SK-N-SH treated with all-trans-retinoic acid at 6 μM for 48 hours (cell line): ENCODE results near the gene CHST7.

Experiments used
- ATAC-seq: fragments of 200-7000 bp; cut with Tn5 transposase; 3 replicates; pipeline ENCODE4 v1.9.1; 2020; ENCODE audit warnings: mild to moderate bottlenecking, moderate library complexity
- ARNTL ChIP-seq: fragments of 450-650 bp; formaldehyde crosslinking; IDR thresholded peaks from 2 replicates; pipeline ENCODE4 v1.5.0; 2020; ENCODE audit warnings: low read depth, mild to moderate bottlenecking, moderate library complexity, borderline replicate concordance
- BACH2 ChIP-seq: fragments of 250-450 bp; sonication (Bioruptor Pico); IDR thresholded peaks from 2 replicates; pipeline ENCODE4 v1.9.0; 2021; ENCODE audit warnings: mild to moderate bottlenecking, borderline replicate concordance
- CREB5 ChIP-seq: fragments of 250-450 bp; sonication (Bioruptor Pico); IDR thresholded peaks from 2 replicates; pipeline ENCODE4 v1.5.1; 2020; ENCODE audit warnings: low read depth, mild to moderate bottlenecking, moderate library complexity
- CSRNP3 ChIP-seq: fragments of 250-450 bp; sonication (Bioruptor Pico); IDR thresholded peaks from 2 replicates; pipeline ENCODE4 v1.5.1; 2021; ENCODE audit warnings: mild to moderate bottlenecking, moderate library complexity
- ESRRG ChIP-seq: fragments of 250-450 bp; sonication (Bioruptor Pico); IDR thresholded peaks from 2 replicates; pipeline ENCODE4 v1.6.1; 2021; ENCODE audit warnings: mild to moderate bottlenecking
- GLIS3 ChIP-seq: fragments of 250-450 bp; sonication (Bioruptor Pico); IDR thresholded peaks from 2 replicates; pipeline ENCODE4 v1.5.0; 2020; ENCODE audit warnings: mild to moderate bottlenecking, moderate library complexity
- ISL1 ChIP-seq: fragments of 250-450 bp; sonication (Bioruptor Pico); IDR thresholded peaks from 2 replicates; pipeline ENCODE4 v2.1.2; 2022; ENCODE audit warnings: mild to moderate bottlenecking, moderate library complexity
- OSR1 ChIP-seq: fragments of 250-450 bp; sonication (Bioruptor Pico); IDR thresholded peaks from 2 replicates; pipeline ENCODE4 v1.8.0; 2022; ENCODE audit warnings: moderate library complexity, mild to moderate bottlenecking, inconsistent platforms
- PATZ1 ChIP-seq: fragments of 250-450 bp; sonication (Bioruptor Pico); IDR thresholded peaks from 2 replicates; pipeline ENCODE4 v1.8.0; 2020; ENCODE audit warnings: mild to moderate bottlenecking, moderate library complexity, borderline replicate concordance
- POU6F1 ChIP-seq: fragments of 250-450 bp; sonication (Bioruptor Pico); IDR thresholded peaks from 2 replicates; pipeline ENCODE4 v1.8.0; 2021; ENCODE audit warnings: low read depth, mild to moderate bottlenecking, moderate library complexity, borderline replicate concordance
- PPARA ChIP-seq: fragments of 250-450 bp; sonication (Bioruptor Pico); IDR thresholded peaks from 2 replicates; pipeline ENCODE4 v1.5.0; 2020; ENCODE audit warnings: mild to moderate bottlenecking, borderline replicate concordance
- SNAI2 ChIP-seq: fragments of 250-450 bp; sonication (Bioruptor Pico); IDR thresholded peaks from 2 replicates; pipeline ENCODE4 v1.5.0; 2020; ENCODE audit warnings: mild to moderate bottlenecking, moderate library complexity
- TCF4 ChIP-seq: fragments of 250-450 bp; sonication (Bioruptor Pico); IDR thresholded peaks from 2 replicates; pipeline ENCODE4 v1.8.0; 2021; ENCODE audit warnings: mild to moderate bottlenecking, moderate library complexity, borderline replicate concordance
- TOX ChIP-seq: fragments of 250-450 bp; sonication (Bioruptor Pico); IDR thresholded peaks from 2 replicates; pipeline ENCODE4 v1.8.0; 2021; ENCODE audit warnings: mild to moderate bottlenecking, moderate library complexity, borderline replicate concordance
- TSHZ2 ChIP-seq: fragments of 250-450 bp; sonication (Bioruptor Pico); IDR thresholded peaks from 2 replicates; pipeline ENCODE4 v1.5.0; 2020; ENCODE audit warnings: mild to moderate bottlenecking, moderate library complexity
- ZC3H10 ChIP-seq: fragments of 250-450 bp; sonication (Bioruptor Pico); IDR thresholded peaks from 2 replicates; pipeline ENCODE4 v1.5.1; 2021; ENCODE audit warnings: mild to moderate bottlenecking, moderate library complexity
- ZFP3 ChIP-seq: fragments of 250-450 bp; sonication (Bioruptor Pico); IDR thresholded peaks from 2 replicates; pipeline ENCODE4 v1.5.0; 2020; ENCODE audit warnings: mild to moderate bottlenecking, moderate library complexity
- ZFP30 ChIP-seq: fragments of 450-650 bp; formaldehyde crosslinking; IDR thresholded peaks from 2 replicates; pipeline ENCODE4 v1.5.0; 2022; ENCODE audit warnings: mild to moderate bottlenecking, moderate library complexity
- ZNF565 ChIP-seq: fragments of 450-650 bp; formaldehyde crosslinking; conservative IDR thresholded peaks from 2 replicates; pipeline ENCODE4 v1.5.0; 2020; ENCODE audit warnings: low read depth, mild to moderate bottlenecking, moderate library complexity
- ZNF70 ChIP-seq: fragments of 450-650 bp; formaldehyde crosslinking; IDR thresholded peaks from 2 replicates; pipeline ENCODE4 v1.5.0; 2020; ENCODE audit warnings: mild to moderate bottlenecking, moderate library complexity
- ZNF8 ChIP-seq: fragments of 450-650 bp; formaldehyde crosslinking; IDR thresholded peaks from 2 replicates; pipeline ENCODE4 v1.5.0; 2020; ENCODE audit warnings: mild to moderate bottlenecking, moderate library complexity

Gene CHST7

GRCh38 chrX:46577221-46578005 lies 3.8 kb downstream of the CHST7 start:
- TF ChIP-seq PATZ1 (CRISPR knock-in tag), result no peak
- no peak for TF ChIP-seq TOX (CRISPR knock-in tag)
- TF ChIP-seq POU6F1, result no peak
- TF ChIP-seq PPARA (CRISPR knock-in tag), result no peak
- no peak for TF ChIP-seq SNAI2 (CRISPR knock-in tag)
- ATAC-seq, result no peak

GRCh38 chrX:46579250-46579649 lies 5.7 kb downstream of the CHST7 start:
- TF ChIP-seq TCF4 (CRISPR knock-in tag) (no peak), POU6F1 (no peak), ZC3H10 (no peak), CSRNP3 (CRISPR knock-in tag) (no peak), ZFP30 (CRISPR knock-in tag) (no peak)
- ATAC-seq, result no peak

GRCh38 chrX:46580613-46581012 lies 7.0 kb downstream of the CHST7 start:
- no peak for ATAC-seq
- TF ChIP-seq ESRRG (no peak), ZFP3 (CRISPR knock-in tag) (no peak), TSHZ2 (no peak), SNAI2 (CRISPR knock-in tag) (no peak), TOX (CRISPR knock-in tag) (no peak), ZNF8 (CRISPR knock-in tag) (no peak), ZFP30 (CRISPR knock-in tag) (no peak), BACH2 (CRISPR knock-in tag) (no peak), OSR1 (CRISPR knock-in tag) (no peak), CREB5 (CRISPR knock-in tag) (no peak), ZNF565 (no peak), ARNTL (CRISPR knock-in tag) (no peak), ZNF70 (no peak), GLIS3 (CRISPR knock-in tag) (no peak), ZC3H10 (no peak), TCF4 (CRISPR knock-in tag) (no peak), ISL1 (CRISPR knock-in tag) (no peak), PATZ1 (CRISPR knock-in tag) (no peak)
- TF ChIP-seq, all 23 proteins: peak for 0
